ENCODE measurements around the gene WDCP. TPM values are rescaled to one million over a fixed set of nuclear protein-coding genes. Genes with fewer than 3 reads are reported as not detected.
"Not testable (repeated sequence)": the region's sequence is repeated elsewhere in the genome, so short reads cannot be mapped to it uniquely, and the experiment has no call there.

Gene WDCP
- total RNA-seq, 4 donors from 2014 or later = 6.1 to 8.1 (median 6.4) TPM

- no peak overlapping the region for H3K27ac ChIP-seq
- DNase-seq (ENCODE audit: low spot score in 2 of 2) = no peak
- no peak overlapping the region for H3K4me3 ChIP-seq
- TF ChIP-seq EP300 (IDR thresholded peaks at IDR 0.05) (no peak), CTCF (IDR thresholded peaks at IDR 0.05) (no peak), POLR2A (IDR thresholded peaks at IDR 0.05) (no peak)
- H3K27me3 ChIP-seq = peaks cover 0 to 10% of the 10 kb centered on the region in 2 donors
- H3K9me3 ChIP-seq = no peaks in the 10 kb centered on the region
- 58 to 61% methylated on average over 8 to 9 of the region's 11 CpGs for WGBS, 2 donors
- H3K4me1 ChIP-seq = no peaks in the 10 kb centered on the region
- no peaks in the 10 kb centered on the region for H3K36me3 ChIP-seq
These were observed 31.4 kb downstream of the WDCP start for GRCh38 chr2:24015562-24016375.

GRCh38 chr2:24014902-24015301, 32.3 kb downstream of the WDCP start:
- DNase-seq (ENCODE audit: low spot score in 2 of 2); H3K9me3 ChIP-seq; H3K36me3 ChIP-seq; H3K27ac ChIP-seq; H3K4me1 ChIP-seq; H3K4me3 ChIP-seq: not testable (repeated sequence)
- peaks cover 0 to 19% of the 10 kb centered on the region in 2 donors for H3K27me3 ChIP-seq
- WGBS, 2 donors = 84 to 96% methylated on average over 6 of the region's 6 CpGs

GRCh38 chr2:24012521-24013188, 34.5 kb downstream of the WDCP start:
- WGBS, 2 donors = 75 to 77% methylated on average over 9 of the region's 9 CpGs
- Histone ChIP-seq H3K4me3 (no peak overlapping the region), H3K4me1 (peaks cover 0 to 17% (median 10%) of the 10 kb centered on the region in 4 donors), H3K27me3 (peaks cover 0 to 29% of the 10 kb centered on the region in 2 donors), H3K36me3 (no peaks in the 10 kb centered on the region), H3K9me3 (no peaks in the 10 kb centered on the region), H3K27ac (no peak overlapping the region)
- TF ChIP-seq CTCF (IDR thresholded peaks at IDR 0.05) (no peak), POLR2A (IDR thresholded peaks at IDR 0.05) (no peak), EP300 (IDR thresholded peaks at IDR 0.05) (no peak)
- DNase-seq (ENCODE audit: low spot score in 2 of 2) = no peak

- WGBS, 2 donors = 68 to 86% methylated on average over 7 of the region's 7 CpGs
- Histone ChIP-seq H3K9me3 (no peaks in the 10 kb centered on the region), H3K36me3 (no peaks in the 10 kb centered on the region), H3K27me3 (peaks cover 0 to 29% of the 10 kb centered on the region in 2 donors), H3K4me3 (no peak overlapping the region), H3K4me1 (peaks cover 0 to 17% (median 10%) of the 10 kb centered on the region in 4 donors), H3K27ac (no peak overlapping the region)
- no peak for TF ChIP-seq EP300 (IDR thresholded peaks at IDR 0.05)
- TF ChIP-seq CTCF (IDR thresholded peaks at IDR 0.05) = no peak
- no peak for TF ChIP-seq POLR2A (IDR thresholded peaks at IDR 0.05)
- no peak for DNase-seq (ENCODE audit: low spot score in 2 of 2)
These were observed 35.7 kb downstream of the WDCP start for GRCh38 chr2:24011250-24012104.

GRCh38 chr2:24010477-24011249, 36.5 kb downstream of the WDCP start:
- Histone ChIP-seq H3K27ac (no peak overlapping the region), H3K4me1 (peaks cover 0 to 17% (median 10%) of the 10 kb centered on the region in 4 donors), H3K36me3 (no peaks in the 10 kb centered on the region), H3K4me3 (peak overlapping the region in 2 of 4 donors; percentile 45 to 54), H3K27me3 (peaks cover 0 to 29% of the 10 kb centered on the region in 2 donors), H3K9me3 (no peaks in the 10 kb centered on the region)
- TF ChIP-seq CTCF (IDR thresholded peaks at IDR 0.05) (no peak), EP300 (IDR thresholded peaks at IDR 0.05) (no peak), POLR2A (IDR thresholded peaks at IDR 0.05) (no peak)
- 56 to 58% methylated on average over 26 to 36 of the region's 37 CpGs for WGBS, 2 donors
- DNase-seq (ENCODE audit: low spot score in 2 of 2) = no peak

All from tibial nerve (tissue), 4 donors.